ENCODE results near the gene CLEC7A. TPM values are rescaled to one million over a fixed set of nuclear protein-coding genes. Genes with fewer than 3 reads are reported as not detected.

CLEC7A gene
- polyA plus RNA-seq, 3 donors, result 1.7 to 2.2 (median 2.1) TPM

Other genes starting within 250 kb of the CLEC7A start
- not detected for gene KLRF2, start 248.7 kb downstream of the CLEC7A start, polyA plus RNA-seq (ENCODE audit: insufficient read length in 3 of 3)
- not detected for gene CLEC2A, start 197.8 kb downstream of the CLEC7A start, polyA plus RNA-seq (ENCODE audit: insufficient read length in 3 of 3)
- gene CLEC12A, start 158.8 kb downstream of the CLEC7A start, polyA plus RNA-seq (ENCODE audit: insufficient read length in 3 of 3), result 1 to 10 TPM in 2 of 3 donors, under 1 TPM in 1; 0.47 to 1.1 (median 1.0) TPM
- gene CLEC1B, start 131.1 kb downstream of the CLEC7A start, polyA plus RNA-seq (ENCODE audit: insufficient read length in 3 of 3), result 1 to 10 TPM in 2 of 3 donors, under 1 TPM in 1; 0.87 to 2.9 (median 1.3) TPM
- under 1 TPM in 1 of 3 donors, not detected in 2; 0.19 TPM for gene CLEC12B, start 119.6 kb downstream of the CLEC7A start, polyA plus RNA-seq (ENCODE audit: insufficient read length in 3 of 3)
- under 1 TPM; 0.21 to 0.51 (median 0.44) TPM for gene CLEC9A, start 99.5 kb downstream of the CLEC7A start, polyA plus RNA-seq (ENCODE audit: insufficient read length in 3 of 3)
- gene CLEC1A, start 31.2 kb downstream of the CLEC7A start, polyA plus RNA-seq (ENCODE audit: insufficient read length in 3 of 3), result 1 to 10 TPM; 2.7 to 4.0 (median 3.2) TPM
- 1 to 10 TPM; 1.1 to 1.4 (median 1.2) TPM for gene OLR1, start 41.9 kb upstream of the CLEC7A start, polyA plus RNA-seq (ENCODE audit: insufficient read length in 3 of 3)
- 100 to 1,000 TPM; 173 to 203 (median 186) TPM for gene TMEM52B, start 48.8 kb upstream of the CLEC7A start, polyA plus RNA-seq (ENCODE audit: insufficient read length in 3 of 3)
- gene GABARAPL1, start 82.7 kb upstream of the CLEC7A start, polyA plus RNA-seq (ENCODE audit: insufficient read length in 3 of 3), result 10 to 100 TPM; 73.3 to 91.9 (median 84.5) TPM
- gene KLRD1, start 177.7 kb upstream of the CLEC7A start, polyA plus RNA-seq (ENCODE audit: insufficient read length in 3 of 3), result under 1 TPM; 0.47 to 0.80 (median 0.64) TPM

Data from right renal cortex interstitium (tissue), 3 donors.